Right atrium auricular region (tissue), 2 donors: ENCODE measurements around the gene IL19. TPM values are rescaled to one million over a fixed set of nuclear protein-coding genes. Genes with fewer than 3 reads are reported as not detected.

Experiments
- DNase-seq: peaks from one replicate; pipeline ENCODE4 v3.0.0-alpha.2; 2019; ENCODE audit warnings: low spot score
- H3K27ac ChIP-seq, 2 donors: fragments of 200-600 bp; sonication (generic); 1 replicate in 1 of 2; 2 replicates in 1 of 2; pipeline ENCODE4 v1.5.1; 2016 to 2019
- H3K27me3 ChIP-seq, 2 donors: fragments of 200-600 bp; sonication (generic); one replicate each; pipeline versions ENCODE4 v1.5.1 to v1.6.0; 2017 to 2019
- H3K36me3 ChIP-seq: fragments of 200-600 bp; sonication (generic); one replicate; pipeline ENCODE4 v1.5.1; 2016
- H3K4me1 ChIP-seq, 2 donors: fragments of 200-600 bp; sonication (generic); one replicate each; pipeline versions ENCODE4 v1.5.1 to v1.6.0; 2017 to 2019
- H3K4me3 ChIP-seq, 2 donors: fragments of 200-600 bp; sonication (generic); 1 replicate in 1 of 2; 2 replicates in 1 of 2; pipeline ENCODE4 v1.5.1; 2017 to 2019; ENCODE audit warnings: mild to moderate bottlenecking in 1 of 2, moderate library complexity in 1 of 2
- H3K9me3 ChIP-seq, 2 donors: fragments of 200-600 bp; sonication (generic); one replicate each; pipeline ENCODE4 v1.5.1; 2019
- total RNA-seq, 2 donors: library from RNA; depleted of rRNA; stranded (reverse); fragments of >200 nt; gene quantifications; one replicate each; pipeline ENCODE4 v1.1.0, GENCODE V29; 2016
- TF ChIP-seq, protein P1 (sequence below), 2 donors: fragments of 200-600 bp; sonication (generic); IDR thresholded peaks; one replicate each; pipeline ENCODE4 v1.5.1; 2019; ENCODE audit warnings: antibody characterized with exemption in 2 of 2

Gene IL19
- total RNA-seq, 2 donors from 2014 or later = not detected

DNA sequence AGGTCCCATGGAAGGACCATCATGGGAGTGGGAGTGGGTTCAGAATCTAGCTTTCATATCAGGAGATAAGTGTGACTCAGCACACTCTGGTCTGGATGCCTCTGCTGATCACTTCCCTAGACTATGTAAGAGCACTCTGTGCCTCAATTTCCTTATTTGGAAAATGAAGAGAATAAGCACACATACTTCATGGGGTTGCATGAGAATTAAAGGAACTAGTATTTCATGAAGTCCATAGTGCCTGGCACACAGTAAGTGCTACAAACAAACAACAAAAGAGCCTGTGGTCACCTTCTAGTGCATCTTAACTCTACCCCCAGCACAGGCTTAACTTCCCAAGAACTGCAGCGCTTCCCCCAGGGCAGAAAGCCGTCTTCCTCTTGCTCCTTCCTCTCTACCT lies 85.3 kb downstream of the IL19 start:
- Histone ChIP-seq H3K9me3 (peaks cover 0 to 10% of the 10 kb centered on the region in 2 donors), H3K36me3 (no peaks in the 10 kb centered on the region), H3K27me3 (no peaks in the 10 kb centered on the region), H3K4me1 (no peaks in the 10 kb centered on the region), H3K4me3 (no peak overlapping the region), H3K27ac (no peak overlapping the region)
- TF ChIP-seq, protein P1, sequence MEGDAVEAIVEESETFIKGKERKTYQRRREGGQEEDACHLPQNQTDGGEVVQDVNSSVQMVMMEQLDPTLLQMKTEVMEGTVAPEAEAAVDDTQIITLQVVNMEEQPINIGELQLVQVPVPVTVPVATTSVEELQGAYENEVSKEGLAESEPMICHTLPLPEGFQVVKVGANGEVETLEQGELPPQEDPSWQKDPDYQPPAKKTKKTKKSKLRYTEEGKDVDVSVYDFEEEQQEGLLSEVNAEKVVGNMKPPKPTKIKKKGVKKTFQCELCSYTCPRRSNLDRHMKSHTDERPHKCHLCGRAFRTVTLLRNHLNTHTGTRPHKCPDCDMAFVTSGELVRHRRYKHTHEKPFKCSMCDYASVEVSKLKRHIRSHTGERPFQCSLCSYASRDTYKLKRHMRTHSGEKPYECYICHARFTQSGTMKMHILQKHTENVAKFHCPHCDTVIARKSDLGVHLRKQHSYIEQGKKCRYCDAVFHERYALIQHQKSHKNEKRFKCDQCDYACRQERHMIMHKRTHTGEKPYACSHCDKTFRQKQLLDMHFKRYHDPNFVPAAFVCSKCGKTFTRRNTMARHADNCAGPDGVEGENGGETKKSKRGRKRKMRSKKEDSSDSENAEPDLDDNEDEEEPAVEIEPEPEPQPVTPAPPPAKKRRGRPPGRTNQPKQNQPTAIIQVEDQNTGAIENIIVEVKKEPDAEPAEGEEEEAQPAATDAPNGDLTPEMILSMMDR (IDR thresholded peaks at IDR 0.05) = no peak
- no peak for DNase-seq

DNA sequence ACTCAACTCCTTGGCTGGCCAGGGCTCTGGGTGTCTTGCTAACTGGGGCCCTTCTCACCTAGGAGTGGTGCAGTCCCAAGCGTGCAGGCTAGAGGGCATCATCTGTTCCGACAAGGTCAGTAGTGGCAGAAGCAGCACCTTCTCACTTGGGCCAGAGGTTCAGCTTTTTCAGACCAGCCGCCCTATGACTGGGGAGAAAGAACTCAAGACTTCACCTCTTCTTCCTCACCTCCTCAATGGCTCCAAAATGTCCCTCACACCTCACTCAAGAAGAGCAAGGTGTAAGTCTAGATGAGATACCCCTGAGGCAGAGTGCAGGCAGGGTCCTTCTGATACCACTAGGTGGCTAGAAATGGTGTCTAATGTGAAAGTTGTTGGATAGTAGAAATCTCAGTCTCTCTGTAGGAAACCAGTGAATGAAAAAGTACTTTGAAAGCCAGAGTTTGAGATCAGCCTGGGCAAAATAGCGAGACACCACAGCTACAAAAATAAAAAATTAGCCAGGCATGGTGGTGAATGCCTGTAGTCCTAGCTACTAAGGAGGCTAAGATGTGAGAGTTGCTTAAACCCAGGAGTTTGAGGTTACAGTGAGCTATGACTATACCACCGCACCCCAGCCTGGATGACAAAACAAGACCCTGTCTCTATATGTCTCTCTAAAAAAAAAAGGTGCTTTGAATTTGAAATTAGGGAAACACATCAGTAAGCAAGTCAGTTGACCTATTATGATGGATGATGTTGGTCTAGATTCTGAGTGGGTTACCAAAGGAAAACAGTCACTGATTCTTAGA lies 86.3 kb downstream of the IL19 start:
- peaks cover 0 to 10% of the 10 kb centered on the region in 2 donors for H3K9me3 ChIP-seq
- no peaks in the 10 kb centered on the region for H3K4me1 ChIP-seq
- no peak overlapping the region for H3K4me3 ChIP-seq
- H3K27me3 ChIP-seq = no peaks in the 10 kb centered on the region
- TF ChIP-seq, protein P1 (IDR thresholded peaks at IDR 0.05) = no peak
- H3K27ac ChIP-seq = no peak overlapping the region
- H3K36me3 ChIP-seq = no peaks in the 10 kb centered on the region
- DNase-seq = no peak

DNA sequence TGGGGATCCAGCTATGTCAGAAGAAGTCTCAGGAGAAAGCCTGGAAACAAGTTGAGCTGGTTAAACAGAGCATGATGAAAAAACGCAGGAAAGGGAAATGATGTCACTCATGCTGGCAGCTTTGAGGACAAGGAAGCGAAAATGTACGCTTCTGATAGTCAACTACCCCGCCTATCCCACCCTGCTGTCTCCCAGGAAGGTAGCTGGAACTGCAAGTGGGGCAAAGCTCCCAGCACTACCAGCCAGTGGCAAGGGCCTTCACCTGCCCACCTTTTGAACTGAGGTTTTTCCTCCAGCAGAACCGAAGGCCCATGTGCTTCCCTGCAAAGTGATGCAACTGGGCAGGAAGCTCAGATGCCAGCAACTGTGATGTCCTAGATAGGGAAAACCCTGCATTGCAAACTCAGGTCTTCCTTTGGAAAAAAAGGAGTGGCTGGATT lies 88.5 kb downstream of the IL19 start:
- H3K9me3 ChIP-seq = no peaks in the 10 kb centered on the region
- no peak overlapping the region for H3K4me3 ChIP-seq
- no peaks in the 10 kb centered on the region for H3K4me1 ChIP-seq
- no peak overlapping the region for H3K27ac ChIP-seq
- no peaks in the 10 kb centered on the region for H3K27me3 ChIP-seq
- TF ChIP-seq, protein P1 (IDR thresholded peaks at IDR 0.05) = no peak
- H3K36me3 ChIP-seq = no peaks in the 10 kb centered on the region
- no peak for DNase-seq

DNA sequence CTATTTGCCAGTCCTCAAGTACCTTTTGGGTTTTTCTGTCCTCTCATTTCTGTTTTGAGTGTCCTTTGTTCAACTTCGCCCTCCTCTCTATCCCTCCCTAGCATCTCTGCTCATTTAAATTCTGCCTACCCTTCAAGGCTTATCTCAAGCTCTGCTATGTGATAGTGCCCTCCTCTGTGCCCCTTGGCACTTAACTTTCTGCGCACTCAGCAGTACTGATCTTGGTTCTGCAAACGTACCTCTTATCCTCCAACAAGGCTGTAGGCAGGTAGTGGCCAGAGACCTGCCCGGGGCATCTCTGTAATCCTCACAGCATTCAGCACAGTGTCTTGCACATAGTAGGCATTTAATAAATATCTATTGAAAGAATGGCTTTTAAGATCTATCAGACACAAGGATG lies 89.6 kb downstream of the IL19 start:
- Histone ChIP-seq H3K27ac (no peak overlapping the region), H3K36me3 (no peaks in the 10 kb centered on the region), H3K9me3 (no peaks in the 10 kb centered on the region), H3K4me3 (no peak overlapping the region), H3K4me1 (no peaks in the 10 kb centered on the region), H3K27me3 (no peaks in the 10 kb centered on the region)
- DNase-seq = no peak
- TF ChIP-seq, protein P1 (IDR thresholded peaks at IDR 0.05) = no peak

DNA sequence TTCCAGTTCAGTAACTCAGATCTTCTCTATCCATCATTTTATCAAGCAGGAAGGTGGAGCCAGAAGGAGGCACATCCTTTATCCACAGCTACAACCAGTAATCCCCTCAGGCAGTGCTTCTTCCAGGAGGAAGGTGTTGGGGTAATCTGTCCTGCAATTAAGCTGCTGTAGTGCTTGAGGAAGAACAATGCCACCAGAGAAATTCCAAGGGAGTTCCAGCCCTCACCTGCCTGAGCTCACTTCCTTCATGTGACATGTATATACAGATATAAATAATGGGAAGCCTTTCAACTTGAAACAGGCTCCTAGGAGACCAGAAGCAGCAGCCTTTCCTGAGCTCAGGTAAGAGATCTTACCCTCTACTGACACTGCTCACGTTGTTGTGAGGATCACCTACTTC lies 92.7 kb downstream of the IL19 start:
- TF ChIP-seq, protein P1 (IDR thresholded peaks at IDR 0.05) = no peak
- H3K36me3 ChIP-seq = no peaks in the 10 kb centered on the region
- no peaks in the 10 kb centered on the region for H3K27me3 ChIP-seq
- H3K27ac ChIP-seq = no peak overlapping the region
- H3K4me3 ChIP-seq = no peak overlapping the region
- H3K4me1 ChIP-seq = no peaks in the 10 kb centered on the region
- DNase-seq = no peak
- H3K9me3 ChIP-seq = no peaks in the 10 kb centered on the region
